ENCODE measurements around the gene SLC16A2.

DNA sequence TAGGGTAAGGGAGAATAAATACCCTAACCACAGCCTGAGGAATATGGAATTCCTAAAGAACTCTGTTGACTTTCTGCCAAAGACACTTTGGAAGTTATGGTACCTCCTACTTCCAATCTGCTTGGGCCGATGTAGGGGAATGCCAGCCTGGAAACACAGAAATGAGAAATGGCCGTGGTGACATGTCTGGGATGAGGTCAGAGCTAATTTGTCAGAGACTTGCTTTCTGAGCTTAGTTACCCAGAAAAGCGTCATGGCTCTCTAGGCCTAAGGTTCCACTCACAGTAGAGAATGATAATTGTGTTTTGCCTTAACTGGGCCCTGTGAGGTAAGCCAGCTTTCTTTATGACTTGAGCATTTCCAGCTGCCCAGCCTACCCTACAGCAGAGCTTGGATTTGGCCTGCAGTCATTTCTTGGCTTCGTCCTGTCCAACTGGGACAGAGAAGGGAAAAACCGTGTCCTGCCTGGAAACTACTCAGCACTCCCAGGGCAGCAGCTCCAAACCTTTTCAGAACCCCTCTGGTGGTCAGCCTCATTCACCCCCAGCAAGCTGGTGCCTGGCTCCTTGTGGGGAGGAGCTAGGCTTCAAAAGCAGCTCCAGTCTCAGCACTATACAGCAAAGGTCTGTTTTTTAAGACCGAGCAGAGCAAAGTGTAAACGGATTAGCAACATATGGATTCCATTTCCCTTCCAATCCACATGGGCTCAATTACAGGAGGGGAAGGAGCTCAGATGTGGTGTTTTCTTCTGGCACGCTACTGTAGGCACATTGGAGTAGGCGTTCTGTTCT lies 100.9 kb downstream of the SLC16A2 start:
- TF ChIP-seq CTCF (IDR thresholded peaks at IDR 0.05) (no peak), POLR2AphosphoS5 (IDR thresholded peaks at IDR 0.05) (no peak), POLR2A (IDR thresholded peaks at IDR 0.05) (no peak)
